Hypothalamus (tissue), 51 donors: Measurements from ENCODE around the gene ST13.
"Not testable (repeated sequence)": the region's sequence is repeated elsewhere in the genome, so short reads cannot be mapped to it uniquely, and the experiment has no call there.

ENCODE experiments used
- DNase-seq, 51 donors: peaks; one replicate each; lab custom pipeline; 2025; lab: John Stamatoyannopoulos, UW

Gene ST13

DNA sequence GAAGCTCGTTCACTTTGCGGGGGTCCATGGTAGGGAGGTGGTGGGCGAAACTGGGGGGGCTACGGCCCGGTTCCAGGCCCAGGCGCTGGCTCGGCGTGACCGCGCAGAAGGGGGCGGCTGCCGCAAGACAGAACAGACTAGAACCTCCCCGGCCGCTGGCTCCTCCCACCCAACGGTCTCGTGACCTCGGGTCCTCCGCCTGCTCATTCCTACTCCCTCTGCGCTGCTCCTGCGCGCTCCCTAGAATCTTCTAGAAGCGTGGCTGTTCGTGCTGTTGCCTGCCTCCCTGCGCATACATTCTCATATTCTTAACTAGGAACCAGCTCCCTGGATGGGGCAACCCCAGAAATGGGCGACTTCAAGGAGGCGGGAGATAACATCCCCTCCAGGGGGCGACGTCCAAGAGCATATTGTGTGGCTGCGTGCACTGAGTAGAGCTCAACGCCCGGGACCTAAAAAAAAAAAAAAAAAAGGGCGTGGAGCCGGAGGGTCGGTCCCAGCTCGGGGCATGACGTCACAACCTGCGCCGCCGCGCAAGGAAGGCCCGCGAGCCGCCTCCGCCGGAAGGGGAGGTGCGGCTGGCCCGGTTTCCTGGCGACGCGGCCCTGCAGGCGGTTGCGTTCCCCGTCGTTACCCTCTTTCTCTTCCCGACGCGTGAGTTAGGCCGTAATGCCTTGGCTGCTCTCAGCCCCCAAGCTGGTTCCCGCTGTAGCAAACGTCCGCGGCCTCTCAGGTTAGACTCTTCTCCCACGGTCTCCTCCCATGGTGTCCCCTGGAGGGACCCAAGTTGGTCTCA lies at the start of gene ST13, which contains the start of gene XPNPEP3:
TSS of gene ST13 (minus strand) at position 127 of the 796 bp plus-strand sequence. CDS start at position 28, 99 bp downstream.
TSS of gene XPNPEP3 (plus strand) at position 636 of the 796 bp plus-strand sequence. CDS start at position 670, 34 bp downstream.
- peak; percentile 86 to 100 (median 95) for DNase-seq

DNA sequence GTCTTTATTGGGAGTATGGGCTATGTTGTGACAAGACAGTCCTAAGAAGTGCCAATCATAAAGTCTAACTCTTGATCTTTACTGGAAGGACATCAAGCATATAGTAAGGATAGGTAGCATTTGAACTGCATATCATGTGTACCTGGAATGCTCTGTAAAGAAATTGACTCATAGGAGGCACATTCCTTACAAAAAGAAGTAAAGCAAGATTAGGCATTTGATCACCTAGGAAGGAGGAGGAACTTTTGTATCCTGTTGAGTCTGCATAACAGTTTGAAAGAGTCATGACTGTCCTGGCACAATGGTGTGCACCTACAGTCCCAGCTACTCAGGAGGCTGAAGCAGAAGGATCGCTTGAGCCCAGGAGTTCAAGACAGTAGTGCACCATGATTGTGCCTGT lies 47.7 kb upstream of the ST13 start:
- no peak for DNase-seq

DNA sequence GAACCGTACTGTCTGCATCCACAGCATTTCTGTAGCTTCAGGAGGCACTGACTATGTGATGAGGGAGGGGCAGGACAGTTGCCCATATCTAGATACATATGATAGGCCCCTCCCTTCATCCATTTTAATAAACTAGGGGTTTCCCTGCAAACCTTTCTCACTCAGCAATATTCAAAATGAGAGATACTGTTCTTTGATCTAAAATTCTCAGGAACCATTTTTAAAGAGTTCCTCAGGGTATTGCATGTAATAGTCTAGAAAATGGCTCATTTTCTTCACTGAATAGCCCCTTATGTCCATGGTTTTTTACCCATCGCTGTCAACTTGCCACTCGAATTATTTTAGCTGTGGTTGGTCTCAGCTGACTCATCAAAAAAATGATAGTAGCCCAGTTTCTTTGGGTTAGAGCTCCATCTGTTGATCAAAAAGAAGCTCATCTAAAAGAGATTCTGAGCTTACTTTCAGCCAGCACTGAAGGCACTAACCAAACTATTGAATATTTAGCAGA lies 42.5 kb upstream of the ST13 start:
- peak in 2 of 51 donors; percentile 16 to 27 for DNase-seq

DNA sequence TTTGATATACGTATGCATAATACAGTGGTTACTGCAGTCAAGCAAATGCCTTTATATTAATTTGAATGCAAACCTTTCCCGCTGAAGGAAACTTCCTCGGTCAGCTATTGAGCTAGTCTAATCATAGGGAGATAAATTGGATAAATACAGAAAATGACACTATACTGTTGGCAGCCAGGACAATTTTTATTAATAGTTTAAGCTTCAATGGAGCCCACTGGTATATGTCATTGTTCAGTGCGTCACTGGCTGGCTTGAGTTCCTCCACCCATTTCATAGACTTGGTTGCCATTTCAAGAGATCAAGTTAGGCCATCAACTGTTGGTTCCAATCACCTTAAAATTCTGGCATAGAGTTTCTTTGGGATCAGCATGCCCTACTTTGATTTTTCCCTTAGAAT lies 38.0 kb upstream of the ST13 start:
- DNase-seq: no peak

DNA sequence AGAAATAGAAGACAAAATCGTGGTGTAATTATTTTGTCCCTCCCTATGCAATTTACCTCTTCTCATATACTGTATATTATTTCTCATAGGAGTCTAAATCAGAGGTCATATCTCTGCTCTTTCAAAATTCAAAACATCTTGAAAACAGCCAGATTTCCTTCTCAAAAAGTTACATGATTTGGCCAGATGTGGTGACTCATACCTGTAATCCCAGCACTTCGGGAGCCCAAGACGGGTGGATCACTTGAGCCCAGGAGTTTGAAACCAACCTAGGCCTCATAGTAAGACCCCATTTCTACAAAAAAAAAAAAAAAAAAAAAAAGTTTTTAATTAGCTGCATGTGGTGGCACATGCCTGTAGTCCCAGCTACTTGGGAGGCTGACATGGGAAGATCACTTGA lies 34.4 kb upstream of the ST13 start:
- no peak for DNase-seq

DNA sequence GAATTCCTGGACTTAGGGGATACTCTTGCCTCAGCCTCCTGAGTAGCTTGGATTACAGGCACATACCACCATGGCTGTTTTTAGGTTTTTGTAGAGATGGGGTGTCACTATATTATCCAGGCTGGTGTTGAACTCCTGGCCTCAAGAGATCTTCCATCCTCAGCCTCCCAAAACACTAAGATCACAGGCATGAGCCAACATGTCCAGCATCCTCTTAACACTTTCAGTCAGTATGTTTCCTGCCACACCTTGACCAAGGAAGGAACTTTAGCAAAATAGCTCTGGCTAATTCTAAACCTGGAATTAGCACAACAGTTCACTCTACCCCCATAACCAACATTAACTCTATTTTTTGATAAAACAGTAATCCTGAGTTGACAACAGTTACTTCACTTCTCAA lies 32.7 kb upstream of the ST13 start:
- DNase-seq: no peak

DNA sequence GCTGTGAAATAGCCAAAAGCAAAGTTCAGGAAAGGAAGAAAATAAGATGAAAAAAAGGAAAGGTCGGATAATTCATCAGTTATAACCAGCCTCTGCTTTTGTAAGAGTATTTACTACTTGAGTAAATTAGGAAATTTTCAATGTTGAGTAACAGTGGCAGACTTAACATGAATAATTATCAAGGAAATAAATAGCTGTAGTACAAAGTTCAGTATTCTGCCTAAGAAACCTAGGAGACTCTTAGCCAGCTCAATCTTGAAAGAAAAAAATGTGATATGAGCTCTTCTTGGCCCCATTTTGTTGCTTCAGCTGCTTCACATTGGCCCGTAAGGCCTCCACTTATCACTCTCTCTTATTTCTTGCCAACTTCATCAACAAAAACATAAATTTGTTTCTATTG lies 22.5 kb upstream of the ST13 start:
- DNase-seq: no peak

DNA sequence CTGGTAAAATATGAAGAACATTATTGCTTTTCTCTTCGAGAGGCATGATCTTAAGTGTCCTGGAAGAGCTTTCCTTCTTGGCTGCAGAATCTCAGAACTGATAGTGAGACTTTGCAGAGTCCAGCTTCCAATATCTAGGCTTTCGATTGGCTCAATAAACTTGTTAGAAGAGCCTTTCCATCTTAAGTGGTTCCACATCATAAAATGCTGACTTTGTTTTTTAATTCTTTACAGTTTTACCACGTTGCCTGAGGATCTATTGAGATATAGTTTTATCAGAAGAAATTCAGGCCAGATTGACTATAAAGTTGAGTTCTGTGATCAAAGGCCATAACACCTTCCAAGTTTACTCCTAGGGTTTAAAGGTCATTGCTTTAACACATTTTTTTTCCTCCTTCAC lies 21.0 kb upstream of the ST13 start:
- DNase-seq: no peak

DNA sequence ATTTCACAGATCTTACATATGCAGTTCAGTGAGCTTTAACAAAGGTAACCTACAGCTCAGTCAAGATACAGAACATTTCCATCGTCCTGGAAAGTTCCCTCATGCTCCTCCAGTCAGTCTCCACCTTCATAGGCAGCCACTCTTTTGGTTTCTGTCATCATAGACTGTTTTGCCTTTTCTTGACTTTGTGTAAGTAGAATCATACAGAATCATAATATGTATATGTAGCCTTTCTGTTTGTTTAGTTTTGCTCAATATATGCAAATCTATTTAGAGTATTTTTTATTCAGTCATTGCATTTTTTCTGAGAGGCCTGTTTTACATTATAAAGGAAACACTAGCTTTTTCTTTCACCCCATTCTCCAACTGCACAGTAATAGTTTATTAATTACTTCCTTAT lies 20.5 kb upstream of the ST13 start:
- DNase-seq: no peak

DNA sequence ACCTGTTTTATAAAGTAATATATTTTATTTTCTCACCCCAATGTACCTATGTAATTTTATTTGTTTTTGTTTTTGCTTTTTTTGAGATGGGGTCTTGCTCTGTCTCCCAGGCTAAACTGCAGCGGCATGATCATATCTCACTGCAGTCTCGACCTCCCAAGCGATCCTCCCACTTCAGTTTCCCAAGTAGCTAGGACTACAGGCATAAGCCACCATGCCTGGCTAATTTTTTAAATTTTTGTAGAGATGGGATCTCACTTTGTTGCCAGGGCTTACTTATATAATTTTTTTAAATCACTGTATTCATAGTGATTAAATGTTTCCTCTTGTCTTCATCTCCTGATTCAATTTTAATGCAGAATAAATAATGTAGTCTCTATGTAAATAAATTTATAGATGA lies 18.7 kb upstream of the ST13 start:
- no peak for DNase-seq

DNA sequence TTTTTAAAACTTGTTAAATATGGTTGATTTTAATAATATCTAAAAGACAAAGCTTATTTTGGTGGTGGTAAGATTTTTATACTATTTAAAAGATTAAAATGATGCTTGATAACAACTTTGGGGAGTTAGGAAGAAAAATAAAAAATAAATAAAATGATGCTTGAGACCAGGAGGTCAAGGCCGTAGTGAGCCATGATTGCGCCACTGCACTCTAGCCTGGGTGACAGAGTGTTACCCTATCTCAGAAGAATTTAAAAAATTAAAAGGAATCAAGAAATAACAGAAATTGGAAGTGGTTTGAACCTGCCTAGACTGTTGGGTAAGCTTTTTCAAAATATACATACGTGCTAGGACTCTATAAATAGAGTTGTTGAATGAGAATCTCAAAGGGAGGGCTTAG lies 17.6 kb upstream of the ST13 start:
- no peak for DNase-seq

DNA sequence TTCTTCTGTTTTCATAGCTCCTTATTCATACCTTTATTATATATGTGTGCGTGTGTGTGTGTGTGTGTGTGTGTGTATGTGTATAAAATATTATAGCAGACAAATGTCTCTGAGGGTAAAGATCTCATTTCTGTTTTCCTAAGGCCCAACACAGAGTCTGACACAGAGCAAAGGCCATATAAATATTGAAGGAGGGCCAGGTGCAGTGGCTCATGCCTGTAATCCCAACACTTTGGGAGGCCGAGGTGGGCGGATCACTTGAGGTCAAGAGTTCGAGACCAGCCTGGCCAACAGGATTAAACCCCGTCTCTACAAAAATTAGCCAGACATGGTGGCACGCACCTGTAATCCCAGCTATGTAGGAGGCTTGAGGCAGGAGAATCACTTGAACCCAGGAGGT lies 11.9 kb upstream of the ST13 start:
- DNase-seq: not testable (repeated sequence)

DNA sequence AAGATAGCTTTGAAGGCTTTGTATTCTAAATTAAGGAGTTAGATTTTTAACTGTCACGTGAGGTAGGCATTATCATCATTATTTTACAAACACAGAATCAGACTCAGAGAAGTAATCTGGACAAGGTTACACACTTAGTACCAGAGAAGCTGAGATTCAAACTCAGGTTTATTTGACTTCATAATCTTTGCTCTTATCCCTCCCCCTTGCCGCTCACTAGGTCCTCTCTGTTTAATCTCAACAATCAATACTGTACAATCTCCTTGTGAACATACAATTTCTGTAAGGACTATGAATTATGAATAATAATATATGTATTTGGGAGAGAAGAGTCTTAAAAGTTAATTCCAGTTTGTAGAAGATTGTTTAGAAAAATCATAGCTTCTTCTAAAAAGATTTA lies 10.7 kb upstream of the ST13 start:
- no peak for DNase-seq

DNA sequence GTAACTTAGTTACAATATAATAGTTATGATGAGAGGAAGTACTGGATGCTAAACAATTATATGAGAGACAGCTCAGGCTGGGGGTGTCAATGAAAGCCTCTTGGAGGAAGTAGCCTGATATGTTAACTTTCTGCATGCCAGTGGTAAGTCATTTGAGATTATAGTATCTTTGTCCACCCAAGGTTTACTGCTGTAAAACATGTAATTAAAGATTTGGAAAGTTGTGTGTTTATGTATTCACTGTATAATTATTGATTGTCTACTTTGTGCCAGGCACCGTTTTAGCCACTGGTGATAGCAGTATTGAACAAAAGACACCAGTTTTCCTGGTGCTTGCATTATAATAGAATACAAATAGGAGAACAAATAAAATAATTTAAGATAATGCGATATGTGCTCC lies 6.1 kb upstream of the ST13 start:
- DNase-seq: no peak

DNA sequence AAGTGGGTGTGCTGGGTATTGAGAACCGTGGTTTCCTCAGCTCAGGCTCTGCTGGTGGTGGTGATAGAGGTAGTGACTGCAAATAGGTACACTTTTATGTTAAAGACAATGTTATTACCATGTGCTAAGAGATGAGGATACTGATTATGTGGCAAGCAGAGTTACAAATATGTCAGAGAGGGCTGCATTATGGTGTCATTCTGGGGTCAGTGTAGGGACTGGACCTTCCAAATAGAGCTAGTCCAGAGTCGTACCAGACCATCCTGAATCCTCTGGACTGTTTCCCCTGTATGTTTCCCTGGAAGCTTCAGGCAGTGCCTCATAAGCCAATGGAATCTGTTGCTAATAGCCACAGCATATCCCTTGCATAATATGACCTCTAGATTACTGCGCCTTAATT lies 5.6 kb upstream of the ST13 start, which contains the start of gene DNAJB7:
TSS of gene DNAJB7 (minus strand) at position 101 of the 400 bp plus-strand sequence. CDS start 119 bp downstream, outside the sequence.
- no peak for DNase-seq

DNA sequence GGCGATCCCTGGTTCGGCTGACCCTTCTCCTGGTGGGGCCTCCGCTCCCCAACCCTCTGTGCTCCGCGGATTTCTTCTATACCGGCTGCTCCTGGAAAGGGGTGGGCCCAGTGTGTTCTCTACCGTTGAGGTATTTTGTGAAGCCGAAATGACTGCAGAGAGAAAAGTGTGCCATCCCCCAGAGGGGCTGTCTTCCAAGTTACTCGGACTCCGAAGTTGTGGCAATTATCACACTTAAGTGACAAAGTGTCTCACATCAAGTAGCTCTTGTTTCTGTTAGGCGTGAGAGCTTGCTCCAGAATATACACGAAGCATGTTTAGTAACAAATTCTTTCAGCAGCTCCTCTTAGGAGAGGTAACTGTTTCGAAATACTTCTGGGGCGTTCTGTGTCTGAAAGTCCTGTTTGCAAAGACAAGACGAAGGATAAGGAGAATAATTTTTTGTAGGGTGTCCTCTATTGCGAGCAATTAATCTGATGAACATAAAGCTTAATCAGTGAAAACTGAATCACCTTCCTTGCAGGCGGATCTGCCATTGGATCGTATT lies 943 bp upstream of the ST13 start:
- DNase-seq: no peak

DNA sequence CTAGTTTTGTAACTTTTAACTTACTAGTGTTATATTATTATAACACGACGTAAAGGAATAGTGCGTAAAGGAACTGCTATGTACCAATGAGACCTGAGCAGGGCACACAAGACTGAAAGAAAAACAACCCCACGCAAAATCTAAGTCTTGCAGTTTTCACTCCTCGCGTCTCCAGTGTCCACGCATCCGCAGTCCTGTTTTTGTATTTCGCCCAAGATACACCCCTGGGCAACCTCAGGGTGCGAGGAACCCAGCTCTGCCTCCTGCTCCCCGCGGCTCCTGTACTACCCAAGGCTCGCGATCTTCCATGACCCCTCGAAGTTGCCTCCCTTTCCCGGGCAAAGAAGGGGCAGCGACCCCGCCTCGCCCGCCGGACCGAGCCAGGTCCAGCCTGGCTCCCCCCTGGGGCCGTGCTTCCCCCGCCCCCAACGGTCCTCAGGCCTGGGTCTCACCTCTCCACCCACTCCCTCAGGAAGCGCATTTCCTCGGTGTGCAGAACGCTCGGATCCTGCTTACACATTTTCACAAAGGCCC lies 393 bp downstream of the ST13 start:
- peak in 19 of 51 donors; percentile 27 to 70 (median 52) for DNase-seq

DNA sequence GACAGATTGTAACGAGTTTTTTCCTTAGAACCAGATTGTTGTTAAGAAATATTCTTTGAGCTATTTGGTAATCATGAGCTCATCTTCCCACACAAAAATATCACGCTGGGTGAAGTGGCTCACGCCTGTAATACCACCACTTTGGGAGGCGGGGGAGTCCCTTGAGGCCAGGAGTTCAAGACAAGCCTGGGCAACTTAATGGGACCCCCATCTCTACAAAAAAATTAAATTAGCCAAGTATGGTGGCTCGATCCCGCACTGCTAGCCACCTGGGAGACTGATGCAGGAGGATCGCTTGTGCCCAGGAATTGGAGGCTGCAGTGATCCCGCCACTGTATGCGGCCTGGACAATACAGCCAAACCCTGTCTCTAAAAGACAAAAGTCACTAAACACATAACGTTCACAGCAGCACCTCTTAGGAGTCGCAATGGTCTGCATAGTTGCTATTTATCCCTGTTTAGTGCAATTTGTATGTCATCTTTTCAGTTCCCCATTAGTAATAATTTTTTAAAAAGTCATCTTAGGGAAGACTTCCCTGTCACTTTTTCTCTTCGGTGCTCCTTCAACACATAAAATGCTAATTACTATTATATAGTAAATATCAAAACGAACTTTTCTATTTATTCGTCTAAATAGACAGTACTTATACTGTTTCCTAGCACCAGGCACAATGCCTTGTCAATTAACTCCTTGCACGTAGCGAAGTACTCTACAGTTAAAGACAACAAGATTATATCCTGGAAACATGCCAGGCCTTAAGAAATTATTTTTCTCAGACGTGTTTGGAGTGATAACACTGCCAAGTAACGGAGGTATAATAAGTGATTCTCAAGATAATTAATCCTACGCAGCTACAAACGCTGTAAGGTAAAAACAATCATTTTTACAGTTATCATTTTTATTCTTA lies 1.1 kb downstream of the ST13 start:
- DNase-seq: peak in 2 of 51 donors; percentile 3 to 10

DNA sequence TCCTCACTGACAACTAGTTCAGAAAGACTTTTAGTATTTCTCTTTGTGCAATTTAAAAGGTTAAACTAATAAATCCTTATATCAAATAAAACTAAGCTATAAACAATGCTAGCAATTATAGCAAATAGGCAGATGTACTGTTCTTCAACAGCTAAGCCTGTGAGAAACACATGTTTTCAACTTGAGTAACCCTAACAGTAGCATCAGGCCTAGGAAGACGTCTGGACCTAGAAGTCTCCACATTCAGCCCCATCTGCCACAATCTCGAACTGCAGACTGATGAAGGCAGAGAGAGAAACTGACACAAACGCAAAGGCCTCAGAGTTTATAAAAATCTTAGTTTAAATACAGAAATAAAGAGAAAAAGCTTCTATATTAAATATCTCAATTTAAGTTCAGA lies 2.5 kb downstream of the ST13 start:
- no peak for DNase-seq

DNA sequence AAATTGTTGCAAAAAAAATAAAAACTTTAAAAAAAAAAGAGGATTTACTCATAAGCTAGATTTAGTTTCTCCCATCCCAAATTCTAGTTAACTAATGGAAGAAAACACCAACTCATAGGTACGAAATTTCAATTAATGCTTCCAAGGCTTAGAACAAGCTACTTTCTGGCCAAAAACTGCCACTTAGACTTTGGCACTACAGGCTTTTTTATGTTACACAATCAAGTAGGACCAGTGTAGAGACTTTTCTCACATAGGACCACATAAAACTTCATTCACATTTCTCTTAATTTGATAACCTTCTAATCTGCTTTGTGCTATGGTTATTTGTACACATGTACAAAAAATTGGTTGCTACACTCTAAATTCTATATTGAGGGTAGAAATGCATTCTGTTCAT lies 3.1 kb downstream of the ST13 start:
- DNase-seq: no peak

DNA sequence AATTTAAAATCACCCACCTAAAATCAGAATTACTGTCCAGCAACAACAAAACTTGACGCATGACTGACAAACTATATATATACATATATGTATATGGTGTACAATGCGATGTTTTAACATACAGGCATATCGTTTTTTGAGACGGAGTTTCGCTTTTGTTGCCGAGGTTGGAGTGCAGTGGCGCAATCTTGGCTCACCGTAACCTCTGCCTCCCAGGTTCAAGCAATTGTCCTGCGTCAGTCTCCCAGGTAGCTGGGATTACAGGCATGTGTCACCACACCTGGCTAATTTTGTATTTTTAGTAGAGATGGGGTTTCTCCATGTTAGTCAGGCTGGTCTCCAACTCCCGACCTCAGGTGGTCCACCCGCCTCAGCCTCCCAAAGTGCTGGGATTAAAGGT lies 10.6 kb downstream of the ST13 start:
- not testable (repeated sequence) for DNase-seq
